Measurements from ENCODE around the gene MPI.
"Not testable (repeated sequence)": the region's sequence is repeated elsewhere in the genome, so short reads cannot be mapped to it uniquely, and the experiment has no call there.

MPI gene

GRCh38 chr15:74864296-74864695 is 25.5 kb upstream of the MPI start:
- DNase-seq: no peak

- no peak for DNase-seq
These were observed 24.5 kb upstream of the MPI start for GRCh38 chr15:74865316-74865715.

GRCh38 chr15:74866090-74866489 is 23.8 kb upstream of the MPI start:
- DNase-seq: no peak

- DNase-seq: no peak
These were observed 22.3 kb upstream of the MPI start for GRCh38 chr15:74867466-74868038.

- no peak for DNase-seq
These were observed 21.8 kb upstream of the MPI start for GRCh38 chr15:74868059-74868458.

- DNase-seq: no peak
These were observed 20.5 kb upstream of the MPI start for GRCh38 chr15:74869372-74869725.

GRCh38 chr15:74869726-74870407 is 20.0 kb upstream of the MPI start:
- DNase-seq: peak; percentile 91

GRCh38 chr15:74870436-74871215 is 19.2 kb upstream of the MPI start:
- no peak for DNase-seq

GRCh38 chr15:74872702-74873035 is 17.2 kb upstream of the MPI start:
- no peak for DNase-seq

GRCh38 chr15:74873036-74873755 is 16.6 kb upstream of the MPI start, which contains the start of gene SCAMP2:
SCAMP2 (minus strand) TSS chr15:74873365; CDS start chr15:74873255, 110 bp downstream.
- peak; percentile 53 for DNase-seq

GRCh38 chr15:74873756-74874424 is 16.0 kb upstream of the MPI start:
- DNase-seq: no peak

- DNase-seq: no peak
These were observed 11.6 kb upstream of the MPI start for GRCh38 chr15:74878273-74878672.

- DNase-seq: no peak
These were observed 7.3 kb upstream of the MPI start for GRCh38 chr15:74882528-74882927.

- DNase-seq: no peak
These were observed 5.2 kb upstream of the MPI start for GRCh38 chr15:74884428-74885223.

GRCh38 chr15:74885461-74885860 is 4.4 kb upstream of the MPI start:
- no peak for DNase-seq

- not testable (repeated sequence) for DNase-seq
These were observed 2.2 kb upstream of the MPI start for GRCh38 chr15:74887537-74888193.

GRCh38 chr15:74888716-74889115 is 1.1 kb upstream of the MPI start:
- DNase-seq: no peak

- DNase-seq: no peak
These were observed 406 bp upstream of the MPI start for GRCh38 chr15:74889390-74889882.

GRCh38 chr15:74890665-74890960 is 771 bp downstream of the MPI start:
- no peak for DNase-seq

GRCh38 chr15:74891469-74891868 is 1.6 kb downstream of the MPI start:
- DNase-seq: no peak

- DNase-seq: no peak
These were observed 2.5 kb downstream of the MPI start for GRCh38 chr15:74892313-74892712.

GRCh38 chr15:74892931-74893330 is 3.1 kb downstream of the MPI start:
- DNase-seq: no peak
